IMR-90 (cell line): ENCODE results near the gene POLR3K.

Experiments
- BHLHE40 ChIP-seq: fragments of 150-350 bp; IDR thresholded peaks from 2 replicates; pipeline ENCODE4 v1.6.1; 2016; ENCODE audit warnings: mild to moderate bottlenecking, low read depth, low read length
- MXI1 ChIP-seq: IDR thresholded peaks from 2 replicates; pipeline ENCODE4 v1.6.1; 2012; ENCODE audit warnings: low read depth, mild to moderate bottlenecking, low read length, moderate library complexity, borderline replicate concordance
- RFX5 ChIP-seq: IDR thresholded peaks from 2 replicates; pipeline ENCODE4 v1.8.0; 2012; ENCODE audit warnings: low read depth, mild to moderate bottlenecking, low read length, moderate library complexity
- SMC3 ChIP-seq: fragments of 150-350 bp; IDR thresholded peaks from 2 replicates; pipeline ENCODE4 v1.6.1; 2016; ENCODE audit warnings: low read depth, mild to moderate bottlenecking, antibody characterized with exemption, low read length, moderate library complexity
- TF ChIP-seq, protein P1 (sequence below): conservative IDR thresholded peaks from 2 replicates; pipeline ENCODE4 v1.5.1; 2012; ENCODE audit warnings: mild to moderate bottlenecking, low read depth, low read length, improper control_type of control experiment
- TF ChIP-seq, protein P2 (sequence below): fragments of 150-350 bp; IDR thresholded peaks from 2 replicates; pipeline ENCODE4 v1.6.1; 2016; ENCODE audit warnings: low read depth, mild to moderate bottlenecking, low read length, moderate library complexity, borderline replicate concordance

DNA sequence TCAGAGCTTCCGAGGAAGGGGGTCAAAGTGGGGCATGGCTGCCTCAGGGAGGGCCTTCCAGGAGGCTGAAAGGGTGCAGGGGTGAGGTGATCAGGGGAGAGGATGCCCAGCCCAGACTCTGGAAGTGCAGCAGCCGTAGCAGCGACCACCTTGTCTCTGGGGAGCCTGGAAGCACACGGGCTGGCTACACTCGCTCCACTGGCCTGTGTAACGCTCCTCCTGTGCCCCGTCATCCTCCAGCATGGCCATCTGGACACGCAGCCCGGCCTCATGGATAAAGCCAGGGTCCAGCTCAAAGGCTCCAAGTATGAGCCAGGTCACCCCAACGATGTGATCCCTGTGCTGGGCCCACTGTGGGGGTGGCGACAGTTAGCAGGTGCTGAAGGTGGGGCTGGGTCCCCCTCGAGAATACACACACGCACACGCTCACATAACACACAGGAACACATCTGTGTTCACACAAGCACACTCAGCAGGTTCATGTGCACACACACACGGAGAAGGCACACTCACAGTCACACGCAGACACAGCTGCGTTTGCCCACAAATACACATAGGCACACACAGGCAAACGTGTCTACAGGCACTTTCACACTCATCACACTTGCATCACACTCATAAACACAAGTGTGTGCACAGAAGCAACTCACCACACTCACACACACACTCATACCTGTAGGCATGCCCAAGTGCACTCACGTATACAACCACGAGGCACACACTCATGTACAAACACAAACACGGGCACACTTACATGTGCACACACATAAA, 19.3 kb downstream of the POLR3K start:
- TF ChIP-seq, protein P1, sequence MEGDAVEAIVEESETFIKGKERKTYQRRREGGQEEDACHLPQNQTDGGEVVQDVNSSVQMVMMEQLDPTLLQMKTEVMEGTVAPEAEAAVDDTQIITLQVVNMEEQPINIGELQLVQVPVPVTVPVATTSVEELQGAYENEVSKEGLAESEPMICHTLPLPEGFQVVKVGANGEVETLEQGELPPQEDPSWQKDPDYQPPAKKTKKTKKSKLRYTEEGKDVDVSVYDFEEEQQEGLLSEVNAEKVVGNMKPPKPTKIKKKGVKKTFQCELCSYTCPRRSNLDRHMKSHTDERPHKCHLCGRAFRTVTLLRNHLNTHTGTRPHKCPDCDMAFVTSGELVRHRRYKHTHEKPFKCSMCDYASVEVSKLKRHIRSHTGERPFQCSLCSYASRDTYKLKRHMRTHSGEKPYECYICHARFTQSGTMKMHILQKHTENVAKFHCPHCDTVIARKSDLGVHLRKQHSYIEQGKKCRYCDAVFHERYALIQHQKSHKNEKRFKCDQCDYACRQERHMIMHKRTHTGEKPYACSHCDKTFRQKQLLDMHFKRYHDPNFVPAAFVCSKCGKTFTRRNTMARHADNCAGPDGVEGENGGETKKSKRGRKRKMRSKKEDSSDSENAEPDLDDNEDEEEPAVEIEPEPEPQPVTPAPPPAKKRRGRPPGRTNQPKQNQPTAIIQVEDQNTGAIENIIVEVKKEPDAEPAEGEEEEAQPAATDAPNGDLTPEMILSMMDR: no peak
- TF ChIP-seq BHLHE40: no peak
- TF ChIP-seq RFX5: no peak
- TF ChIP-seq MXI1: no peak
- TF ChIP-seq SMC3: no peak
- TF ChIP-seq, protein P2, sequence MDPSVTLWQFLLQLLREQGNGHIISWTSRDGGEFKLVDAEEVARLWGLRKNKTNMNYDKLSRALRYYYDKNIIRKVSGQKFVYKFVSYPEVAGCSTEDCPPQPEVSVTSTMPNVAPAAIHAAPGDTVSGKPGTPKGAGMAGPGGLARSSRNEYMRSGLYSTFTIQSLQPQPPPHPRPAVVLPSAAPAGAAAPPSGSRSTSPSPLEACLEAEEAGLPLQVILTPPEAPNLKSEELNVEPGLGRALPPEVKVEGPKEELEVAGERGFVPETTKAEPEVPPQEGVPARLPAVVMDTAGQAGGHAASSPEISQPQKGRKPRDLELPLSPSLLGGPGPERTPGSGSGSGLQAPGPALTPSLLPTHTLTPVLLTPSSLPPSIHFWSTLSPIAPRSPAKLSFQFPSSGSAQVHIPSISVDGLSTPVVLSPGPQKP: no peak
